Fibroblast of lung (primary cell): ENCODE data around the gene FBLN2.

Experiments
- CTCF ChIP-seq, 2 donors: IDR thresholded peaks in 1 of 2; conservative IDR thresholded peaks in 1 of 2; 1 replicate in 1 of 2; 2 replicates in 1 of 2; pipeline ENCODE4 v1.5.1; 2011 to 2012; ENCODE audit warnings: low read length in 2 of 2, control low read depth in 1 of 2, inconsistent platforms in 1 of 2, low read depth in 1 of 2, mild to moderate bottlenecking in 1 of 2
- EZH2 ChIP-seq: IDR thresholded peaks from 2 replicates; pipeline ENCODE4 v1.5.1; 2012; ENCODE audit warnings: low read length, control low read depth, mild to moderate bottlenecking; ENCODE audit errors: missing control alignments

- TF ChIP-seq CTCF (conservative IDR thresholded peaks at IDR 0.05 in 1 of 2, IDR thresholded peaks at IDR 0.05 in 1 of 2; ENCODE audit: low read depth in 1 of 2, low read length in 2 of 2) (no peak), EZH2 (no peak)
These were observed 34.9 kb upstream of the FBLN2 start for GRCh38 chr3:13513913-13514517.
